ENCODE measurements around the gene CD3G. TPM values are rescaled to one million over a fixed set of nuclear protein-coding genes. Genes with fewer than 3 reads are reported as not detected.

CD3G gene
- not detected for total RNA-seq

GRCh38 chr11:118343981-118344515, at the start of gene CD3G:
Gene CD3G, plus strand, starts transcription at chr11:118344344. Its CDS starts 80 bp downstream, at chr11:118344424.

GRCh38 chr11:118304568-118305248, 39.4 kb upstream of the CD3G start, which contains the start of gene CD3E:
Gene CD3E, plus strand, starts transcription at chr11:118304730. Its CDS starts 223 bp downstream, at chr11:118304953.

GRCh38 chr11:118342503-118343161, 1.5 kb upstream of the CD3G start, which contains the start of gene CD3D:
Gene CD3D, minus strand, starts transcription at chr11:118342705. Its CDS starts 98 bp downstream, at chr11:118342607.

GRCh38 chr11:118359295-118359958, 15.3 kb downstream of the CD3G start, which contains the start of gene UBE4A:
Gene UBE4A, plus strand, starts transcription at chr11:118359600. Its CDS starts 5,481 bp downstream, at chr11:118365081.

GRCh38 chr11:118401151-118401879, 57.2 kb downstream of the CD3G start, which contains the start of gene ATP5MG:
Gene ATP5MG, plus strand, starts transcription at chr11:118401606. Its CDS starts 60 bp downstream, at chr11:118401666.

Small RNAs within 50 kb of the gene (small RNA-seq; reads per million reads assigned to genes)
- gene AP001582.1 (ENCODE audit: low replicate concordance): not detected

Other genes starting within 250 kb of the CD3G start
- 9.1 TPM for gene SCN4B, start 191.5 kb upstream of the CD3G start, total RNA-seq
- 3.4 TPM for gene SCN2B, start 167.7 kb upstream of the CD3G start, total RNA-seq
- gene JAML, start 119.3 kb upstream of the CD3G start, total RNA-seq: 0.31 TPM
- 0.63 TPM for gene MPZL3, start 92.0 kb upstream of the CD3G start, total RNA-seq
- 0.63 TPM for gene MPZL2, start 80.0 kb upstream of the CD3G start, total RNA-seq
- not detected for gene CD3E, start 39.6 kb upstream of the CD3G start, total RNA-seq
- not detected for gene CD3D, start 1.6 kb upstream of the CD3G start, total RNA-seq
- gene UBE4A, start 15.3 kb downstream of the CD3G start, total RNA-seq: 59.5 TPM
- gene ATP5MG, start 57.3 kb downstream of the CD3G start, total RNA-seq: 65.7 TPM
- gene KMT2A, start 92.1 kb downstream of the CD3G start, total RNA-seq: 226 TPM
- gene TTC36, start 183.1 kb downstream of the CD3G start, total RNA-seq: 7.2 TPM
- 83.3 TPM for gene TMEM25, start 186.8 kb downstream of the CD3G start, total RNA-seq
- 30.7 TPM for gene IFT46, start 221.6 kb downstream of the CD3G start, total RNA-seq
- gene ARCN1, start 228.1 kb downstream of the CD3G start, total RNA-seq: 65.4 TPM

All from parietal lobe (tissue), 2 donors.